ENCODE data around the gene TAS2R42.

Gene TAS2R42

GRCh38 chr12:11166300-11166699, 20.4 kb downstream of the TAS2R42 start:
- TF ChIP-seq ZFX (IDR thresholded peaks at IDR 0.05) (no peak), CTCF (conservative IDR thresholded peaks at IDR 0.05) (no peak)
- no peak overlapping the region for H3K27ac ChIP-seq

- TF ChIP-seq CTCF (conservative IDR thresholded peaks at IDR 0.05) (no peak), ZFX (IDR thresholded peaks at IDR 0.05) (no peak)
- no peak overlapping the region for H3K27ac ChIP-seq
Observed at GRCh38 chr12:11164384-11164783, 22.4 kb downstream of the TAS2R42 start.

GRCh38 chr12:11162502-11162901, 24.2 kb downstream of the TAS2R42 start:
- no peak for TF ChIP-seq CTCF (conservative IDR thresholded peaks at IDR 0.05)
- no peak for TF ChIP-seq ZFX (IDR thresholded peaks at IDR 0.05)
- H3K27ac ChIP-seq = no peak overlapping the region

- H3K27ac ChIP-seq = no peak overlapping the region
- TF ChIP-seq CTCF (conservative IDR thresholded peaks at IDR 0.05) (no peak), ZFX (IDR thresholded peaks at IDR 0.05) (no peak)
Observed at GRCh38 chr12:11158885-11159444, 27.8 kb downstream of the TAS2R42 start.

- no peak overlapping the region for H3K27ac ChIP-seq
- TF ChIP-seq CTCF (conservative IDR thresholded peaks at IDR 0.05) = no peak
- no peak for TF ChIP-seq ZFX (IDR thresholded peaks at IDR 0.05)
Observed at GRCh38 chr12:11154400-11154925, 32.3 kb downstream of the TAS2R42 start.

GRCh38 chr12:11152725-11153124, 34.0 kb downstream of the TAS2R42 start:
- TF ChIP-seq ZFX (IDR thresholded peaks at IDR 0.05) (no peak), CTCF (conservative IDR thresholded peaks at IDR 0.05) (no peak)
- H3K27ac ChIP-seq = no peak overlapping the region

GRCh38 chr12:11150832-11151231, 35.9 kb downstream of the TAS2R42 start:
- H3K27ac ChIP-seq = no peak overlapping the region
- TF ChIP-seq CTCF (conservative IDR thresholded peaks at IDR 0.05) (no peak), ZFX (IDR thresholded peaks at IDR 0.05) (no peak)

Data from C4-2B (cell line).